ENCODE results near the gene PLA2G2F. TPM values are rescaled to one million over a fixed set of nuclear protein-coding genes. Genes with fewer than 3 reads are reported as not detected.

PLA2G2F gene
- total RNA-seq, 5 donors from 2014 or later (not counting 1 experiment from before 2014, with no cell fraction given), result not detected

DNA sequence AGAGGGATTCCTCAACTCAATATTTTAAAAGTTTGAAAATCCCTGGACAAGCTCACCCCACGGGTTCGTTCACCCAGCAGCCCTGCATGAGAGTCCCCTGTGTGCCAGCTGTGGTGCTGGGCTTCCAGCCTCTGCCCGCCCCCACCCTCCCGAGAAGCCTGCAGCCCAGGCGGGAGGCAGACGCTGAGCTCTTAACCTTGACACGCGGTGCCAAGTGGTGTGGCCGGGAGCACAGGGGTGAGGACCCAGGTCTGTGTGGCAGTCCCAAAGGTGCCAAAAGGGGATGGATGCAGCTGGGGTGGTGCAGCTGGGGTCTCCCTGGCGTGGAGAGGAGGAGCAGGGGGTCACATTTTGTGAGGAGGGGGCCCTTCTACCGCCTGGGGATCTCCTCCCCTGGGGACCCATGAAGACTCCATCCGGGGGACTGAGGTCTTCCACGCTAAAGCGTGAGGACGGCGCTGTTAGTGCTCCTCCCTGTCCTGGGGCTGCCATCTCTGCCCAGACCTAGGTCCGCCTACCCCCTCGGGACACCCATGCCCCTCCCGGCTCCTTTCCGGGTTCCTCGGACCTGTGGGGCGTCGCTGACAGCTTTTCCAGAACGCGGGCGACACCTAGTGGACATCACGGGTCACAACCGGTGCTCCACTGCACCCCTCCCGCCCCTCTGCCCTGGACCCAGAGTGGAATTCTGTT lies 12.9 kb downstream of the PLA2G2F start:
- Mint-ChIP-seq H3K36me3 (no peaks in the 10 kb centered on the region), H3K27me3 (no peaks in the 10 kb centered on the region), H3K27ac (peak overlapping the region in 1 of 2 donors; percentile 31), H3K4me3 (peak overlapping the region; percentile 69 to 82 (median 78)), H3K9me3 (no peaks in the 10 kb centered on the region), H3K4me1 (peaks cover 14 to 21% (median 17%) of the 10 kb centered on the region in 3 donors)
- Histone ChIP-seq H3K4me3 (ENCODE audit: control insufficient read depth in 1 of 2, extremely low read depth in 1 of 2, low read length in 1 of 2) (peak overlapping the region; percentile 52 to 58), H3K27me3 (replicated peaks in 1 of 2; ENCODE audit: control insufficient read depth in 2 of 2, extremely low read depth in 1 of 2, insufficient read depth in 2 of 2, low read length in 1 of 2) (peaks cover 0 to 29% of the 10 kb centered on the region in 2 experiments), H3K9me3 (no peaks in the 10 kb centered on the region), H3K4me1 (ENCODE audit: control insufficient read depth in 1 of 2, extremely low read depth in 1 of 2, insufficient read depth in 2 of 2, low read length in 2 of 2) (peaks cover 0 to 17% of the 10 kb centered on the region in 2 experiments), H3K36me3 (ENCODE audit: control insufficient read depth in 2 of 2, extremely low read depth in 1 of 2, insufficient read depth in 1 of 2, low read length in 1 of 2) (no peaks in the 10 kb centered on the region), H3K27ac (ENCODE audit: low read length) (no peak overlapping the region)
- WGBS (ENCODE audit: insufficient coverage), result 5% methylated on average over 21 of the region's 29 CpGs
- ChIA-PET POLR2A (no interaction called here), CTCF (interaction anchor here (0.6 to 2.0 kb wide), 13 partner anchors 10 to 240 kb away, joined by 3 to 12 read pairs (median 4); no protein-coding TSS in a partner anchor)
- DNase-seq, result peak; percentile 36 to 85 (median 69)
- peak; percentile 81 to 95 (median 90) for ATAC-seq (replicated peaks in 1 of 4)

DNA sequence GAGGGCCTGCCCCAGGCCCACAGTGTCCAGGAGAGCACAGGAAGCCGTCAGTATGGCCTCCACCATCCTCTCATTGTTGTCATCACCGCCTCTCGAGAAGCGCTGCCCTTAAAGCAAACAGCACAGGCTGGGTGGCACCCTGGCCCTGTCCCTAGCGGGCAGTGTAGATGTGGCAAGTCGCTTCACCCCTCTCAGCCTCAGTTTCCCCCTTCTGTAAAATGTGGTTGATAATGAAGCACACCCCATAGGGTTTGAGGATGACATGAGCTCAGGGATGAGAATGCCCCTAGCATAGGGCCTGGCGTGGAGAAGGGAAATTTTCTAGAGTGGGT lies 13.4 kb downstream of the PLA2G2F start:
- ChIA-PET POLR2A (no interaction called here), CTCF (interaction anchor here (0.6 to 2.0 kb wide), 11 partner anchors 10 to 321 kb away, joined by 3 to 12 read pairs (median 4); no protein-coding TSS in a partner anchor)
- no peaks in the 10 kb centered on the region for H3K9me3 Mint-ChIP-seq
- ATAC-seq (replicated peaks in 1 of 4) (peak in 2 of 4 experiments; percentile 5 to 28), DNase-seq (no peak)
- peaks cover 0 to 29% of the 10 kb centered on the region in 2 experiments for H3K27me3 ChIP-seq (replicated peaks in 1 of 2; ENCODE audit: control insufficient read depth in 2 of 2, extremely low read depth in 1 of 2, insufficient read depth in 2 of 2, low read length in 1 of 2)
- H3K36me3 ChIP-seq (ENCODE audit: control insufficient read depth in 2 of 2, extremely low read depth in 1 of 2, insufficient read depth in 1 of 2, low read length in 1 of 2), result no peaks in the 10 kb centered on the region
- peak overlapping the region; percentile 69 to 82 (median 78) for H3K4me3 Mint-ChIP-seq
- no peaks in the 10 kb centered on the region for H3K27me3 Mint-ChIP-seq
- H3K9me3 ChIP-seq, result no peaks in the 10 kb centered on the region
- no peak overlapping the region for H3K4me3 ChIP-seq (ENCODE audit: control insufficient read depth in 1 of 2, extremely low read depth in 1 of 2, low read length in 1 of 2)
- H3K27ac Mint-ChIP-seq, result no peak overlapping the region
- WGBS (ENCODE audit: insufficient coverage), result 53% methylated on average over 5 of the region's 7 CpGs
- H3K36me3 Mint-ChIP-seq, result no peaks in the 10 kb centered on the region
- peaks cover 14 to 21% (median 17%) of the 10 kb centered on the region in 3 donors for H3K4me1 Mint-ChIP-seq
- peaks cover 0 to 17% of the 10 kb centered on the region in 2 experiments for H3K4me1 ChIP-seq (ENCODE audit: control insufficient read depth in 1 of 2, extremely low read depth in 1 of 2, insufficient read depth in 2 of 2, low read length in 2 of 2)
- no peak overlapping the region for H3K27ac ChIP-seq (ENCODE audit: low read length)

DNA sequence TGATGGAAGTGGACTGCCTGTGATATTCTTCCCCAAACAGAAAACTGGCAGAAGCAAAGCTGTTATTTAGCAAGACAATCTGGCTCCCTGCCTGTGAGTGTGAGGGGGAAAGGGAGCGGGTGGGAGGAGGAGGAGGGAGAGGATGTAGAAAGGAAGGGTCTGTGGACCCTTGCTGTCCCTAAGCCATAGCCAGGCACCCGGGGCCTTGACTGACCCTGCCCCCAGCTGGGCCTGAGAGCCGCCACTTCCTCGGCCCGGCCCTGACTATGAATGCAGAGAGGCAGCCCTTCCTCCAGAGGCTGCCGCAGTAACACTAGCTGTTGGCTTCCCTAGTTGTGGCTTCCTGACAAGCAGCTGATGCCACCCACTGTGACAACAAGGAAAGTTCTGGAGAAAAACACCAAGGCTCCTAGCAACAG lies 13.9 kb downstream of the PLA2G2F start:
- ATAC-seq (replicated peaks in 1 of 4) (no peak), DNase-seq (no peak)
- Mint-ChIP-seq H3K27ac (no peak overlapping the region), H3K4me1 (peaks cover 14 to 21% (median 17%) of the 10 kb centered on the region in 3 donors), H3K27me3 (no peaks in the 10 kb centered on the region), H3K4me3 (peak overlapping the region in 1 of 3 donors; percentile 82), H3K9me3 (no peaks in the 10 kb centered on the region), H3K36me3 (no peaks in the 10 kb centered on the region)
- Histone ChIP-seq H3K27ac (ENCODE audit: low read length) (no peak overlapping the region), H3K9me3 (no peaks in the 10 kb centered on the region), H3K4me3 (ENCODE audit: control insufficient read depth in 1 of 2, extremely low read depth in 1 of 2, low read length in 1 of 2) (no peak overlapping the region), H3K36me3 (ENCODE audit: control insufficient read depth in 2 of 2, extremely low read depth in 1 of 2, insufficient read depth in 1 of 2, low read length in 1 of 2) (no peaks in the 10 kb centered on the region), H3K27me3 (replicated peaks in 1 of 2; ENCODE audit: control insufficient read depth in 2 of 2, extremely low read depth in 1 of 2, insufficient read depth in 2 of 2, low read length in 1 of 2) (peaks cover 0 to 27% of the 10 kb centered on the region in 2 experiments), H3K4me1 (ENCODE audit: control insufficient read depth in 1 of 2, extremely low read depth in 1 of 2, insufficient read depth in 2 of 2, low read length in 2 of 2) (peaks cover 0 to 17% of the 10 kb centered on the region in 2 experiments)
- ChIA-PET CTCF (interaction anchor here (0.6 to 2.0 kb wide), 10 partner anchors 9 to 322 kb away, joined by 3 to 12 read pairs (median 3); no protein-coding TSS in a partner anchor), POLR2A (no interaction called here)
- 77% methylated on average over 5 of the region's 6 CpGs for WGBS (ENCODE audit: insufficient coverage)

DNA sequence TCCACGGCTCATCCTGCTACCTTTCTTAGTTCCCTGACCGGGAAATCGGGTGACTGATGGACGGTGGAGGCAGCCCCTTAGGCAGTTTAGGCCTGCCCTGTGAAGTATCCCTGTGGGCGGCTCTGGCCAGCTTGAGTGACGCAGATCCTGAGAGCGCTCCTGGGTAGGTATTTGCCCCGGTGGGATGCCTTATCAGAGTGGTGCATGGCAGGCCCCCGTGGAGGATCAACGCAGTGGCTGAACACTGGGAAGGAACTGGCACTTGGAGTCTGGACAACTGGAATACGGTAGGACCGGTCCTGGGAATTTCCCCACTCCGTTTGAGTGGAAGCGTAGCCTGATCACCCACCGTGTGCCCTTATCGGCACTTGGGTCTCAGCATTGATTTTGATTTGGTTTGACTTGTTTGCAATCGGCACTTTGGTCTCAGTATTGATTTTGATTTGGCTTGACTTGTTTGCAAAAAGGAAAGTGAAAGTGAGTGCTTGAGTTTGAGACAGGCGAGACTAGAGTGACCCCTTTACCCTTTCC lies 15.2 kb downstream of the PLA2G2F start:
- POLR2A ChIA-PET, result no interaction called here
- peaks cover 14 to 21% (median 17%) of the 10 kb centered on the region in 3 donors for H3K4me1 Mint-ChIP-seq
- Histone ChIP-seq H3K9me3 (no peaks in the 10 kb centered on the region), H3K27me3 (replicated peaks in 1 of 2; ENCODE audit: control insufficient read depth in 2 of 2, extremely low read depth in 1 of 2, insufficient read depth in 2 of 2, low read length in 1 of 2) (peaks cover 0 to 21% of the 10 kb centered on the region in 2 experiments), H3K27ac (ENCODE audit: low read length) (no peak overlapping the region), H3K4me3 (ENCODE audit: control insufficient read depth in 1 of 2, extremely low read depth in 1 of 2, low read length in 1 of 2) (no peak overlapping the region), H3K36me3 (ENCODE audit: control insufficient read depth in 2 of 2, extremely low read depth in 1 of 2, insufficient read depth in 1 of 2, low read length in 1 of 2) (no peaks in the 10 kb centered on the region), H3K4me1 (ENCODE audit: control insufficient read depth in 1 of 2, extremely low read depth in 1 of 2, insufficient read depth in 2 of 2, low read length in 2 of 2) (peaks cover 0 to 17% of the 10 kb centered on the region in 2 experiments)
- H3K27me3 Mint-ChIP-seq, result no peaks in the 10 kb centered on the region
- no peaks in the 10 kb centered on the region for H3K36me3 Mint-ChIP-seq
- H3K27ac Mint-ChIP-seq, result peak overlapping the region; percentile 24 to 75
- ATAC-seq (replicated peaks in 1 of 4) (no peak), DNase-seq (no peak)
- H3K9me3 Mint-ChIP-seq, result peaks cover 0 to 6% (median 4%) of the 10 kb centered on the region in 3 donors
- H3K4me3 Mint-ChIP-seq, result peak overlapping the region; percentile 43 to 66 (median 48)
- 91% methylated on average over 16 of the region's 18 CpGs for WGBS (ENCODE audit: insufficient coverage)
- CTCF ChIA-PET, result interaction anchor here in 1 of 2 donors (0.8 to 0.9 kb wide), 2 partner anchors 17 to 237 kb away, joined by 3 to 4 read pairs; no protein-coding TSS in a partner anchor

- POLR2A ChIA-PET, result no interaction called here
- CTCF ChIA-PET, result no interaction called here
- Histone ChIP-seq H3K4me3 (ENCODE audit: control insufficient read depth in 1 of 2, extremely low read depth in 1 of 2, low read length in 1 of 2) (no peak overlapping the region), H3K4me1 (ENCODE audit: control insufficient read depth in 1 of 2, extremely low read depth in 1 of 2, insufficient read depth in 2 of 2, low read length in 2 of 2) (peaks cover 0 to 7% of the 10 kb centered on the region in 2 experiments), H3K36me3 (ENCODE audit: control insufficient read depth in 2 of 2, extremely low read depth in 1 of 2, insufficient read depth in 1 of 2, low read length in 1 of 2) (no peaks in the 10 kb centered on the region), H3K27me3 (replicated peaks in 1 of 2; ENCODE audit: control insufficient read depth in 2 of 2, extremely low read depth in 1 of 2, insufficient read depth in 2 of 2, low read length in 1 of 2) (peaks cover 0 to 7% of the 10 kb centered on the region in 2 experiments), H3K27ac (ENCODE audit: low read length) (no peak overlapping the region), H3K9me3 (no peaks in the 10 kb centered on the region)
- H3K36me3 Mint-ChIP-seq, result peaks cover 6% of the 10 kb centered on the region
- H3K4me1 Mint-ChIP-seq, result peaks cover 9 to 12% (median 10%) of the 10 kb centered on the region in 3 donors
- H3K4me3 Mint-ChIP-seq, result no peak overlapping the region
- 78% methylated on average over 4 of the region's 7 CpGs for WGBS (ENCODE audit: insufficient coverage)
- no peak overlapping the region for H3K27ac Mint-ChIP-seq
- ATAC-seq (replicated peaks in 1 of 4), result no peak
- no peaks in the 10 kb centered on the region for H3K27me3 Mint-ChIP-seq
- peaks cover 0 to 25% (median 17%) of the 10 kb centered on the region in 3 donors for H3K9me3 Mint-ChIP-seq
- no peak for DNase-seq
Observed at GRCh38 chr1:20158358-20159070, 19.4 kb downstream of the PLA2G2F start.

DNA sequence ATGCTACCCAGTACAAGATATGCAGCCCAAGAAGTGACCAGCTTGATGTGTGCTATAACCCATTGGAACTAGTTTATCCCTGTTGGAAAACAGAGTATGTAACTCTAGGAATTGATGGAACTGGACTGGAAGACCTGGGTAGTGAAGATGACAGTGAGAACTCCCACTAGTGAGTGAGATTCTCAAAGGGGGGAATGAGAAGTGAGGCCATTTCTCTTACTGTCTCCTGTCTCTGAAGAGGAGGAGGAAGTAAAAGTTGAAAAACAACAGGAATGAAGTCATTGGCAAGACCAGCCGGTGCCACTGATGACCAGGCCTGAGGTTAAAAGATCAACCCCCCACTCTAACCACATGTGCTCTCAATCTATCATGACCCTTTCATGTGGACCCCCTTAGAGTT lies 20.9 kb downstream of the PLA2G2F start:
- ATAC-seq (replicated peaks in 1 of 4) (no peak), DNase-seq (no peak)
- CTCF ChIA-PET, result no interaction called here
- H3K36me3 ChIP-seq (ENCODE audit: control insufficient read depth in 2 of 2, extremely low read depth in 1 of 2, insufficient read depth in 1 of 2, low read length in 1 of 2), result no peaks in the 10 kb centered on the region
- H3K4me1 ChIP-seq (ENCODE audit: control insufficient read depth in 1 of 2, extremely low read depth in 1 of 2, insufficient read depth in 2 of 2, low read length in 2 of 2), result no peaks in the 10 kb centered on the region
- Mint-ChIP-seq H3K9me3 (peaks cover 5 to 31% (median 21%) of the 10 kb centered on the region in 3 donors), H3K4me1 (peaks cover 0 to under 1% (median 0%) of the 10 kb centered on the region in 3 donors), H3K36me3 (peaks cover 7% of the 10 kb centered on the region), H3K4me3 (no peak overlapping the region), H3K27ac (no peak overlapping the region), H3K27me3 (no peaks in the 10 kb centered on the region)
- peaks cover 0 to 14% of the 10 kb centered on the region in 2 experiments for H3K27me3 ChIP-seq (replicated peaks in 1 of 2; ENCODE audit: control insufficient read depth in 2 of 2, extremely low read depth in 1 of 2, insufficient read depth in 2 of 2, low read length in 1 of 2)
- H3K27ac ChIP-seq (ENCODE audit: low read length), result no peak overlapping the region
- WGBS (ENCODE audit: insufficient coverage), result no CpG with 5 or more reads among the region's 1 CpG
- POLR2A ChIA-PET, result no interaction called here
- H3K9me3 ChIP-seq, result no peaks in the 10 kb centered on the region
- H3K4me3 ChIP-seq (ENCODE audit: control insufficient read depth in 1 of 2, extremely low read depth in 1 of 2, low read length in 1 of 2), result no peak overlapping the region

Data from T-cell (primary cell).